T-helper 1 cell treated with Interleukin-12 subunit alpha and Interleukin-12 subunit beta and Interleukin-4 antibody, amounts not matched to agents 30 μg/mL and 1 μg/mL, for 36 hours (primary cell): ENCODE data around the gene PLXNA4.
A peak's percentile ranks its signal among the peaks of the same experiment; 100 is the strongest.

ENCODE experiments used
- H3K27ac Mint-ChIP-seq: one replicate; pipeline ENCODE4 v1.8.0; 2021; ENCODE audit warnings: mild to moderate bottlenecking, mixed read lengths
- H3K27me3 Mint-ChIP-seq: one replicate; pipeline ENCODE4 v1.8.0; 2021; ENCODE audit warnings: low read depth, mixed read lengths
- H3K36me3 Mint-ChIP-seq: one replicate; pipeline ENCODE4 v1.8.0; 2021; ENCODE audit warnings: low read depth, mixed read lengths
- H3K4me1 Mint-ChIP-seq: one replicate; pipeline ENCODE4 v1.8.0; 2021; ENCODE audit warnings: low read depth, mixed read lengths
- H3K4me3 Mint-ChIP-seq: one replicate; pipeline ENCODE4 v1.8.0; 2021; ENCODE audit warnings: mild to moderate bottlenecking, moderate library complexity, mixed read lengths
- H3K9me3 Mint-ChIP-seq: one replicate; pipeline ENCODE4 v1.8.0; 2021; ENCODE audit warnings: mixed read lengths

The PLXNA4 gene

GRCh38 chr7:132575982-132576720 is at the start of gene PLXNA4:
PLXNA4 (minus strand) TSS chr7:132576470; CDS start chr7:132508693, 67,777 bp downstream.
- H3K36me3 Mint-ChIP-seq: no peaks in the 10 kb centered on the region
- no peak within 1 kb of the TSS for H3K27ac Mint-ChIP-seq
- peaks cover 90% of the 10 kb centered on the region for H3K27me3 Mint-ChIP-seq
- H3K9me3 Mint-ChIP-seq: no peaks in the 10 kb centered on the region
- H3K4me1 Mint-ChIP-seq: peaks cover 16% of the 10 kb centered on the region
- H3K4me3 Mint-ChIP-seq: peak within 1 kb of the TSS; percentile 60

DNA sequence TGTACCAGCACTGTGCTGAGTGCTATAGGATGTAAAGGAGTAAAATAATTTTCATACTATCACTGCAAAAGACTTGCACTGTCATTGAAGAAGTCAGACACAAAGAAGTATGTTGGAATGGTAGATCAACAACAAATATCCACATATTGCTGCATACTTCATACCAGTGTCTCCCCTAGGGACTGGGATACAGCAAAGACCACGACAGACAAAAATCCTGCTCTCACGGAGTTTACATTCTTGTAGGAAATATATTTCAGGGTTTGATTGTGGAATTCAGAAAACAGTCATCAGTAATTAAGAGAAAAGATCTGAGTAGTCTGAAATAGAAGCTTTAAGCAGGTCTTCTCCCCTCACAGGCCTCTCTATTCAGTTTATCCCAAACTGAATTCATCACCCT is 49.4 kb upstream of the PLXNA4 start:
- Mint-ChIP-seq H3K4me1 (no peaks in the 10 kb centered on the region), H3K36me3 (no peaks in the 10 kb centered on the region), H3K27ac (no peak overlapping the region), H3K27me3 (peaks cover 11% of the 10 kb centered on the region), H3K4me3 (no peak overlapping the region), H3K9me3 (peaks cover 5% of the 10 kb centered on the region)

- H3K9me3 Mint-ChIP-seq: peaks cover 5% of the 10 kb centered on the region
- no peak overlapping the region for H3K27ac Mint-ChIP-seq
- H3K4me3 Mint-ChIP-seq: no peak overlapping the region
- peaks cover 4% of the 10 kb centered on the region for H3K27me3 Mint-ChIP-seq
- H3K36me3 Mint-ChIP-seq: no peaks in the 10 kb centered on the region
- no peaks in the 10 kb centered on the region for H3K4me1 Mint-ChIP-seq
Measured at GRCh38 chr7:132622081-132622480, 45.8 kb upstream of the PLXNA4 start.

- Mint-ChIP-seq H3K4me1 (no peaks in the 10 kb centered on the region), H3K27me3 (peaks cover under 1% of the 10 kb centered on the region), H3K27ac (no peak overlapping the region), H3K9me3 (no peaks in the 10 kb centered on the region), H3K36me3 (no peaks in the 10 kb centered on the region), H3K4me3 (no peak overlapping the region)
Measured at GRCh38 chr7:132619967-132620366, 43.7 kb upstream of the PLXNA4 start.

- Mint-ChIP-seq H3K27me3 (peaks cover 10% of the 10 kb centered on the region), H3K36me3 (no peaks in the 10 kb centered on the region), H3K27ac (no peak overlapping the region), H3K9me3 (no peaks in the 10 kb centered on the region), H3K4me1 (no peaks in the 10 kb centered on the region), H3K4me3 (no peak overlapping the region)
Measured at GRCh38 chr7:132618956-132619305, 42.7 kb upstream of the PLXNA4 start.

DNA sequence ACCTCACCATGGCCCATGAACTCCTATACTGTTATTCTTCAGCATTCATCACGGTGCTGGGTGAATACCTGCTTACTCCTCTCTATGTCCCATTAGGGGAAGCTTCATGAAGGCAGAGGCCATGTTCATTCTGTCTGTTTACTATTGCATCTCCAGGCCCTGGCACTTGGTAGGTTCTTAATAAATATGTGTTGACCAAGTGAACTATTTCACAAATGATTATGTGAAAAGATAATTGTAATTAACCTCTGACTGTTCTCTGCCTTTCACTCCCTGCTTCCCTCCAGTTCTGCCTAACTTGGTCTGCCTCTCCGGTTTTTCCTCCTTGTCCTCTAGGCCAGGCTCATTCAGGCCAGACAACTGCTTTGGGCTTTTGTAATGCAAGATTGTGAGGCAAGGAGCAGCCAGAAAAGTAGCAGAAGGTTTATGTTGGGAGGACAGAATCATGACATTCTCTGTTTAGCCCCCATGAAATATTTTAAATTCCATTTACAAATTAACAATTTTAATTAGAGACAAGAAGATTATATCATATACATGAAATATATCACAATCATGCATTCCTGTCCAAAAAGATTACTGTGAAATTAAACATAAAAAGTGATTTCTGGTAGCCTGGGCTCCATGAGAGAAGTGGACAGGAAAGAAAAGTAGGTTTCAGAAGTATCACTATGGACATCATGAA is 42.1 kb upstream of the PLXNA4 start:
- no peak overlapping the region for H3K4me3 Mint-ChIP-seq
- no peaks in the 10 kb centered on the region for H3K4me1 Mint-ChIP-seq
- peaks cover 10% of the 10 kb centered on the region for H3K27me3 Mint-ChIP-seq
- no peaks in the 10 kb centered on the region for H3K9me3 Mint-ChIP-seq
- no peak overlapping the region for H3K27ac Mint-ChIP-seq
- H3K36me3 Mint-ChIP-seq: no peaks in the 10 kb centered on the region

- Mint-ChIP-seq H3K9me3 (no peaks in the 10 kb centered on the region), H3K27ac (no peak overlapping the region), H3K4me1 (no peaks in the 10 kb centered on the region), H3K27me3 (peaks cover 20% of the 10 kb centered on the region), H3K4me3 (peak overlapping the region; percentile 53), H3K36me3 (no peaks in the 10 kb centered on the region)
Measured at GRCh38 chr7:132614428-132615318, 38.4 kb upstream of the PLXNA4 start.

GRCh38 chr7:132613737-132614136 is 37.5 kb upstream of the PLXNA4 start:
- H3K9me3 Mint-ChIP-seq: no peaks in the 10 kb centered on the region
- H3K36me3 Mint-ChIP-seq: no peaks in the 10 kb centered on the region
- no peak overlapping the region for H3K4me3 Mint-ChIP-seq
- peaks cover 20% of the 10 kb centered on the region for H3K27me3 Mint-ChIP-seq
- H3K27ac Mint-ChIP-seq: no peak overlapping the region
- no peaks in the 10 kb centered on the region for H3K4me1 Mint-ChIP-seq

DNA sequence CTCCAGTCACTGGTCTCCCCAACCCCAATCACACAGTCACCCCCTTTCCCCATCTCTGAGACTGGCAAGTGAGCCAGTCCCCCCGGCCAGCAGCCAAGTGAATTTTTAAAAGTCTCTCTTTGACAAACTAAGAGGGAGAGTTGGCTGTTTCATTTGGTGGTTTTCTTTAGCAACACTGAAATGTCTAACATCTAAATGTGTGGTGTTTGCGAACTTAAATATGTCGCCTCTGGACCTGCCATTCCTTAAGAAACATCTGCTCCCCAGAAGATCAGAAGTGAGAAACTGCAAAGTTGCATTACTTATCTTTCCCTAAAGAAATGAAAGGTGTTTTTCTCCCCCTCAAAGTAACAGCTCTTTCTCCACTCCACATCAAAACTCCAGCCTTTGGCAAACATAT is 34.7 kb upstream of the PLXNA4 start:
- Mint-ChIP-seq H3K4me3 (no peak overlapping the region), H3K4me1 (no peaks in the 10 kb centered on the region), H3K36me3 (no peaks in the 10 kb centered on the region), H3K27me3 (peaks cover 20% of the 10 kb centered on the region), H3K9me3 (no peaks in the 10 kb centered on the region), H3K27ac (no peak overlapping the region)

GRCh38 chr7:132609906-132610520 is 33.7 kb upstream of the PLXNA4 start:
- Mint-ChIP-seq H3K4me1 (no peaks in the 10 kb centered on the region), H3K27me3 (peaks cover 20% of the 10 kb centered on the region), H3K27ac (no peak overlapping the region), H3K36me3 (no peaks in the 10 kb centered on the region), H3K4me3 (no peak overlapping the region), H3K9me3 (no peaks in the 10 kb centered on the region)

DNA sequence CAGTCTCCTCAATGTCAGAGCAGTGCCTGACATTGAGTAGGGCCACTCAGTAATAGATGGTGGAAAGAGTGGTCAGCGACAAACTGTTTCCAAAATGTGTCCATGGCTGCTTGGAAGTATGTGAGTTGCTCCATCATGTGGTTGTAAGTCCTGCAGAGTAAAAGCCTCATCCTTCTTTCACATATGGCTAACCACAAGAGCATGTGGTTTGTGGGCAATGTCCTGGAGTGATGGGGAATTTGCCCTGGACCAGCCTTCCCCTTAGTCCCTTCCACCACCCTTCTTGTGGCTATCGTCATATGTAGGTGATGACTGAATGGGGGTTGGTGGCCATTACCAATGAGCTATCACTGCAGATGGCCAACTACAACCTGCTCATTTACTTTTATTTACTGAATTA is 33.0 kb upstream of the PLXNA4 start:
- no peak overlapping the region for H3K4me3 Mint-ChIP-seq
- no peaks in the 10 kb centered on the region for H3K9me3 Mint-ChIP-seq
- H3K27me3 Mint-ChIP-seq: peaks cover 12% of the 10 kb centered on the region
- H3K4me1 Mint-ChIP-seq: no peaks in the 10 kb centered on the region
- no peak overlapping the region for H3K27ac Mint-ChIP-seq
- no peaks in the 10 kb centered on the region for H3K36me3 Mint-ChIP-seq

DNA sequence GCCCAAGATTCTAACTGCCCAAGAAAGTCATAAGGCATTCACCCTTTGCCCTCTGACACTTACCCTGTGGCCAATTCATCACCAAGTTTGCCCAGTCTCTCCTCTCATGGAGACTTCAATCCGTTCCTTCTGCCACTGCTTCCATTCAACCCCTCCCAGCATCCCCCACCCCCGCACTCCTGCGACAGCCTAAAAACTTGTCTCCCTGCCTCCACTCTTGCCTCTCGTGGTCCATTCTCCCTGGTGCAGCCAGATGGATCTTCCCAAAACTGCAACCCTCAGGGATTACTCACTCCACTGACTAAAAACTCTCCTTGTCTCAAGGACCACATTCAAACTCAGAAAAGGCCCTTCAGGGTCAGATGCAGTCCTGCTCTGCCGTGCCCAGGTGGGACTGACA is 32.3 kb upstream of the PLXNA4 start:
- Mint-ChIP-seq H3K4me3 (no peak overlapping the region), H3K4me1 (no peaks in the 10 kb centered on the region), H3K9me3 (no peaks in the 10 kb centered on the region), H3K27me3 (peaks cover 10% of the 10 kb centered on the region), H3K27ac (no peak overlapping the region), H3K36me3 (no peaks in the 10 kb centered on the region)

DNA sequence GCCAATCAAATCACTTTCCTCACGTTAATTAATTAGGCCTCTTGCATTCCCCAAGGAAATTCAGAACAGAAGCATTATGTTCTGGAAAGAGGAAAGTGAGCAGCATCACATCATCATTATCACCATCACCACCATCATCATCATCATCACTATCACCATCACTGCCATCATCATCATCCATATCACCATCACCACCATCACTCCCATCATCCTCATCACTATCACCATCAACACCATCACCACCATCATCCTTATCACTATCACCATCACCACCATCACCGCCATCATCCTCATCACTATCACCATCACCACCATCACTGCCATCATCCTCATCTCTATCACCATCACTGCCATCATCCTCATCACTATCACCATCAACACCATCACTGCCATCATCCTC is 31.4 kb upstream of the PLXNA4 start:
- H3K36me3 Mint-ChIP-seq: no peaks in the 10 kb centered on the region
- no peak overlapping the region for H3K27ac Mint-ChIP-seq
- no peaks in the 10 kb centered on the region for H3K9me3 Mint-ChIP-seq
- no peak overlapping the region for H3K4me3 Mint-ChIP-seq
- no peaks in the 10 kb centered on the region for H3K4me1 Mint-ChIP-seq
- peaks cover 10% of the 10 kb centered on the region for H3K27me3 Mint-ChIP-seq

DNA sequence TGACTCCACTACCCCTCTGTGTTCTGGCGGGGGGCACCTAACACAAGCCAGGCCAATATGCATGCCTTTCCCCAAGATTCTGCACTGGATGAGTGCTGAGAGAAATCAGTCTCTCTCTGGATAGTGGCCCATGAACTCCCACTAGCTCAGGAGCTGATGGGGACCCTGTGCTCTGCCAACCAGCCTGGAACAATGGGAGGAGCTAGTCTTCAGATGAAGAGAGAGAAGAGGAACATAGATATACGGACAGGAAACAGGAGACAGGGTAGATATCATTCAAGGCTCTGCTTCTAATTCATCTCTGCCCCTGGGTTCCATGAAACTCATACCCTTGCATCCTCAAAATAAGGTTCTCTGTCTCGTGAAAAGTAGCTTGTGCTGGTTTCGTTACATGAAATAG is 27.9 kb upstream of the PLXNA4 start:
- H3K36me3 Mint-ChIP-seq: no peaks in the 10 kb centered on the region
- H3K27ac Mint-ChIP-seq: no peak overlapping the region
- peaks cover 5% of the 10 kb centered on the region for H3K27me3 Mint-ChIP-seq
- no peaks in the 10 kb centered on the region for H3K9me3 Mint-ChIP-seq
- no peak overlapping the region for H3K4me3 Mint-ChIP-seq
- H3K4me1 Mint-ChIP-seq: no peaks in the 10 kb centered on the region
